Neural cell (in vitro differentiated cells): ENCODE data around the gene RASSF9. TPM values are rescaled to one million over a fixed set of nuclear protein-coding genes. Genes with fewer than 3 reads are reported as not detected.

Source experiments
- H2AFZ ChIP-seq: fragments of 200-600, 300-800 bp; sonication (generic), shearing (Covaris generic); 2 replicates; pipeline ENCODE4 v1.6.0; 2014; ENCODE audit warnings: low read depth, mild to moderate bottlenecking, antibody characterized with exemption, low read length, moderate library complexity
- H3F3A ChIP-seq: fragments of 200-600 bp; shearing (Covaris generic); 2 replicates; pipeline ENCODE4 v1.6.1; 2016; ENCODE audit warnings: mild to moderate bottlenecking, moderate library complexity, mixed read lengths, antibody characterized with exemption, low read length; ENCODE audit not compliant: insufficient read depth, poor library complexity, severe bottlenecking
- H3K27ac ChIP-seq: fragments of 200-600, 300-800 bp; sonication (generic), shearing (Covaris generic); 2 replicates; pipeline ENCODE4 v1.5.1; 2014; ENCODE audit warnings: mild to moderate bottlenecking, low read length, moderate library complexity
- H3K27me3 ChIP-seq: fragments of 300-800, 200-600 bp; sonication (generic), shearing (Covaris generic); 2 replicates; pipeline ENCODE4 v1.6.0; 2014; ENCODE audit warnings: mild to moderate bottlenecking, low read depth, low read length, moderate library complexity; ENCODE audit not compliant: insufficient read depth
- H3K36me3 ChIP-seq: fragments of 300-800, 200-600 bp; sonication (generic), shearing (Covaris generic); 2 replicates; pipeline ENCODE4 v1.5.1; 2014; ENCODE audit warnings: mild to moderate bottlenecking, antibody characterized with exemption, low read length, moderate library complexity; ENCODE audit not compliant: insufficient read depth
- H3K4me2 ChIP-seq: fragments of 300-800, 200-600 bp; sonication (generic), shearing (Covaris generic); 2 replicates; pipeline ENCODE4 v1.6.0; 2014; ENCODE audit warnings: mild to moderate bottlenecking, low read length
- H3K4me3 ChIP-seq: fragments of 300-800, 200-600 bp; sonication (generic), shearing (Covaris generic); 2 replicates; pipeline ENCODE4 v1.5.1; 2014; ENCODE audit warnings: mild to moderate bottlenecking, low read length, moderate library complexity
- H3K79me2 ChIP-seq: fragments of 200-600 bp; shearing (Covaris generic); replicated peaks from 2 replicates; pipeline ENCODE4 v1.6.0; 2014; ENCODE audit warnings: mild to moderate bottlenecking, low read length, moderate library complexity; ENCODE audit not compliant: insufficient read depth
- H3K9ac ChIP-seq: fragments of 300-800, 200-600 bp; sonication (generic), shearing (Covaris generic); 2 replicates; pipeline ENCODE4 v1.6.1; 2016; ENCODE audit warnings: mild to moderate bottlenecking, low read length, mixed read lengths
- H3K9me2 ChIP-seq: fragments of 200-600 bp; shearing (Covaris generic); 2 replicates; pipeline ENCODE4 v1.6.1; 2016; ENCODE audit warnings: mild to moderate bottlenecking, low read length, mixed read lengths; ENCODE audit not compliant: insufficient read depth
- H3K9me3 ChIP-seq: fragments of 200-600, 300-800 bp; sonication (generic), shearing (Covaris generic); 2 replicates; pipeline ENCODE4 v1.6.1; 2016; ENCODE audit warnings: mild to moderate bottlenecking, mixed run types, low read length, moderate library complexity, mixed read lengths
- H4K20me1 ChIP-seq: fragments of 200-600 bp; shearing (Covaris generic); 2 replicates; pipeline ENCODE4 v1.6.1; 2016; ENCODE audit warnings: mild to moderate bottlenecking, mixed run types; ENCODE audit not compliant: insufficient read depth
- CTCF ChIP-seq: fragments of 450-650 bp; IDR thresholded peaks from 2 replicates; pipeline ENCODE4 v1.5.1; 2014; ENCODE audit warnings: antibody characterized with exemption, mild to moderate bottlenecking, moderate library complexity; ENCODE audit not compliant: poor library complexity, severe bottlenecking
- EP300 ChIP-seq: fragments of 450-650 bp; conservative IDR thresholded peaks from 2 replicates; pipeline ENCODE4 v1.6.1; 2014; ENCODE audit warnings: antibody characterized with exemption, mild to moderate bottlenecking, moderate library complexity; ENCODE audit not compliant: poor library complexity, severe bottlenecking
- EZH2 ChIP-seq: fragments of 200-600, 300-800 bp; shearing (Covaris generic), sonication (generic); IDR thresholded peaks from 2 replicates; pipeline ENCODE4 v1.6.1; 2014; ENCODE audit warnings: antibody characterized with exemption, low read length, borderline replicate concordance, mild to moderate bottlenecking; ENCODE audit not compliant: insufficient read depth, poor library complexity, severe bottlenecking
- MXI1 ChIP-seq: fragments of 450-650 bp; conservative IDR thresholded peaks from 2 replicates; pipeline ENCODE4 v1.6.1; 2014; ENCODE audit warnings: antibody characterized with exemption, mild to moderate bottlenecking; ENCODE audit not compliant: poor library complexity, severe bottlenecking
- POLR2AphosphoS5 ChIP-seq: IDR thresholded peaks from 2 replicates; pipeline ENCODE4 v1.6.1; 2012
- RAD21 ChIP-seq: fragments of 450-650 bp; conservative IDR thresholded peaks from 2 replicates; pipeline ENCODE4 v1.6.1; 2014; ENCODE audit warnings: antibody characterized with exemption, mild to moderate bottlenecking, moderate library complexity
- REST ChIP-seq: IDR thresholded peaks from 2 replicates; pipeline ENCODE4 v1.6.1; 2012; ENCODE audit warnings: borderline replicate concordance
- SMC3 ChIP-seq: fragments of 450-650 bp; conservative IDR thresholded peaks from 2 replicates; pipeline ENCODE4 v1.6.1; 2014; ENCODE audit warnings: antibody characterized with exemption, mild to moderate bottlenecking, moderate library complexity; ENCODE audit not compliant: poor library complexity
- TAF1 ChIP-seq: IDR thresholded peaks from 2 replicates; pipeline ENCODE4 v1.6.1; 2012; ENCODE audit warnings: low read depth
- polyA plus RNA-seq: library from polyadenylated mRNA; depleted of rRNA; stranded (reverse); fragments of >200 nt; gene quantifications from 2 replicates; pipeline ENCODE4 v1.2.3, GENCODE V29; 2014

Gene RASSF9
- polyA plus RNA-seq, 1 donor from 2014 or later = 0.04 TPM

GRCh38 chr12:85872497-85873091, 36.4 kb upstream of the RASSF9 start:
- no peak overlapping the region for H3K4me3 ChIP-seq
- no peak overlapping the region for H3K27ac ChIP-seq
- no peak overlapping the region for H2AFZ ChIP-seq
- H3K36me3 ChIP-seq = no peaks in the 10 kb centered on the region
- TF ChIP-seq TAF1 = no peak
- TF ChIP-seq SMC3 = peak; percentile 82
- peak; percentile 71 for TF ChIP-seq RAD21
- no peak for TF ChIP-seq EZH2
- peak; percentile 75 for TF ChIP-seq CTCF
- TF ChIP-seq REST = no peak
- TF ChIP-seq EP300 = no peak
- no peak for TF ChIP-seq POLR2AphosphoS5
- no peak for TF ChIP-seq MXI1
- H4K20me1 ChIP-seq = no peaks in the 10 kb centered on the region
- no peaks in the 10 kb centered on the region for H3F3A ChIP-seq
- no peaks in the 10 kb centered on the region for H3K27me3 ChIP-seq
- H3K9ac ChIP-seq = no peak overlapping the region
- H3K79me2 ChIP-seq = no peaks in the 10 kb centered on the region
- no peaks in the 10 kb centered on the region for H3K9me3 ChIP-seq
- no peaks in the 10 kb centered on the region for H3K9me2 ChIP-seq
- H3K4me2 ChIP-seq = no peak overlapping the region

- H3K9me2 ChIP-seq = no peaks in the 10 kb centered on the region
- TF ChIP-seq TAF1 (no peak), CTCF (peak; percentile 79), SMC3 (peak; percentile 83), RAD21 (peak; percentile 81), POLR2AphosphoS5 (no peak), EP300 (no peak), REST (no peak)
- no peak overlapping the region for H3K4me3 ChIP-seq
- H2AFZ ChIP-seq = no peak overlapping the region
- H4K20me1 ChIP-seq = no peaks in the 10 kb centered on the region
- H3K27me3 ChIP-seq = no peaks in the 10 kb centered on the region
- H3K9ac ChIP-seq = no peak overlapping the region
- no peaks in the 10 kb centered on the region for H3K79me2 ChIP-seq
- no peaks in the 10 kb centered on the region for H3K36me3 ChIP-seq
- no peak overlapping the region for H3K27ac ChIP-seq
- no peaks in the 10 kb centered on the region for H3K9me3 ChIP-seq
- H3F3A ChIP-seq = no peaks in the 10 kb centered on the region
- no peak overlapping the region for H3K4me2 ChIP-seq
These were observed 31.0 kb upstream of the RASSF9 start for GRCh38 chr12:85866986-85867776.
